Measurements from ENCODE around the gene ZNF383. TPM values are rescaled to one million over a fixed set of nuclear protein-coding genes. Genes with fewer than 3 reads are reported as not detected.
A peak's percentile ranks its signal among the peaks of the same experiment; 100 is the strongest.
"Not testable (repeated sequence)": the region's sequence is repeated elsewhere in the genome, so short reads cannot be mapped to it uniquely, and the experiment has no call there.

ZNF383 gene
- total and polyA plus RNA-seq, 10 of the 15 experiments (the other 5 are each of a cell fraction or from before 2014, with no cell fraction given) = 3.3 to 9.0 (median 5.1) TPM

DNA sequence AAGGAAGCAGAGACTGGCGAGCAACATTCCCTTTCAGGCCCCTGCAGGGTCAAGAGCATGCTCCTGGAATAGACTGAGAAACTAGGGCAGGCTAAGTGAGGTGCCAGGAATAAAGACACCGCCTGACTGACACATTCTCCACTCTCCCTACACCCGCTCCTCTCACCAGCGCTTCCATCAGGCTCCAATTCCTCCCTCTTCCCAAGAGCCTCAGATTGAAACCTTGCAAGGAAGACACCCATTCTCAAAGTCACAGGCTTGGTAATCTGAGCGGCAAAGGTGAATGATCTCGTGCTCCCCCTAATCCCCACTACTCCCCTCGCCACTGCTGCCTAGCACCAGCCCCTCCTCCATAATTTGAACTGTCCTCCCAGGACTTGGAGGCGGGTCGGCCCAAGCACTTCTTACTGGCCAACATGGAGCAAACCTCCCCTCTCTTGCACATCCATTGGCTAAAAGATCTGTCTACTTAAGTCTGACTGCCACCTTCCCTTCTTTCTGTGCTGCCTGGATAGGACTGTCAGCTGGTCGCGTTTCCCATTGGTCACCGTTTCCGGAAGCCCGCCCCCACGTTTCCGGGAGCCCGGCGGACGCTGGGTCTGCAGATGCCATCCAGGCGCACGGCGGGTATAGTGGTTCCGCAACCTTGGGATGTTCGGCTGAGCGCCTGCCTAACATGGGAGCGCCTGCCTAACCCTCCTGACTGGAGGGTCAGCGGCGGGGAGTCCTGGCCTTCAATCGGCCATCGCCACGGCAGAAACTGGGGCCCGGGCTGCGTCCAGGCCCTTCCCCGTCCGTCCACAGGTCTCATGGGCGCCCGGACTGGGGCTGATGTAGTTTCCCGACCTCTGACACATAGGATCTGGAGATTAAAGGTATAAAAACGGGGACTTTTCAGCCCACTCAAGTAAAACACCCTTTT lies 33.6 kb downstream of the ZNF383 start (continued):
- TF ChIP-seq, protein P1, sequence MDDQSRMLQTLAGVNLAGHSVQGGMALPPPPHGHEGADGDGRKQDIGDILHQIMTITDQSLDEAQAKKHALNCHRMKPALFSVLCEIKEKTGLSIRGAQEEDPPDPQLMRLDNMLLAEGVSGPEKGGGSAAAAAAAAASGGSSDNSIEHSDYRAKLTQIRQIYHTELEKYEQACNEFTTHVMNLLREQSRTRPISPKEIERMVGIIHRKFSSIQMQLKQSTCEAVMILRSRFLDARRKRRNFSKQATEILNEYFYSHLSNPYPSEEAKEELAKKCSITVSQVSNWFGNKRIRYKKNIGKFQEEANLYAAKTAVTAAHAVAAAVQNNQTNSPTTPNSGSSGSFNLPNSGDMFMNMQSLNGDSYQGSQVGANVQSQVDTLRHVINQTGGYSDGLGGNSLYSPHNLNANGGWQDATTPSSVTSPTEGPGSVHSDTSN (IDR thresholded peaks at IDR 0.05; ENCODE audit: insufficient replicate concordance, low read depth, low read length) = peak; percentile 86
- TF ChIP-seq SMAD1 (IDR thresholded peaks at IDR 0.05; ENCODE audit: low read depth, partially characterized antibody) = no peak
- TF ChIP-seq, protein P2, sequence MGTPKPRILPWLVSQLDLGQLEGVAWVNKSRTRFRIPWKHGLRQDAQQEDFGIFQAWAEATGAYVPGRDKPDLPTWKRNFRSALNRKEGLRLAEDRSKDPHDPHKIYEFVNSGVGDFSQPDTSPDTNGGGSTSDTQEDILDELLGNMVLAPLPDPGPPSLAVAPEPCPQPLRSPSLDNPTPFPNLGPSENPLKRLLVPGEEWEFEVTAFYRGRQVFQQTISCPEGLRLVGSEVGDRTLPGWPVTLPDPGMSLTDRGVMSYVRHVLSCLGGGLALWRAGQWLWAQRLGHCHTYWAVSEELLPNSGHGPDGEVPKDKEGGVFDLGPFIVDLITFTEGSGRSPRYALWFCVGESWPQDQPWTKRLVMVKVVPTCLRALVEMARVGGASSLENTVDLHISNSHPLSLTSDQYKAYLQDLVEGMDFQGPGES (IDR thresholded peaks at IDR 0.05) = peak; percentile 39; the same call in 1 of the 2 replicates
- TF ChIP-seq POLR2AphosphoS2 (IDR thresholded peaks at IDR 0.05; ENCODE audit: low read depth, low read length) = no peak
- peak; percentile 85; the same call in 1 of the 2 replicates for TF ChIP-seq CBX5 (IDR thresholded peaks at IDR 0.05; ENCODE audit: low read depth)
- peak; percentile 46 for TF ChIP-seq FOS (IDR thresholded peaks at IDR 0.05; ENCODE audit: borderline replicate concordance, extremely low read depth, insufficient read length)
- TF ChIP-seq BCL11A (IDR thresholded peaks at IDR 0.05; ENCODE audit: low read depth, low read length) = no peak
- peak; percentile 88 for TF ChIP-seq GABPA (IDR thresholded peaks at IDR 0.05; ENCODE audit: low read depth)
- TF ChIP-seq, protein P3, sequence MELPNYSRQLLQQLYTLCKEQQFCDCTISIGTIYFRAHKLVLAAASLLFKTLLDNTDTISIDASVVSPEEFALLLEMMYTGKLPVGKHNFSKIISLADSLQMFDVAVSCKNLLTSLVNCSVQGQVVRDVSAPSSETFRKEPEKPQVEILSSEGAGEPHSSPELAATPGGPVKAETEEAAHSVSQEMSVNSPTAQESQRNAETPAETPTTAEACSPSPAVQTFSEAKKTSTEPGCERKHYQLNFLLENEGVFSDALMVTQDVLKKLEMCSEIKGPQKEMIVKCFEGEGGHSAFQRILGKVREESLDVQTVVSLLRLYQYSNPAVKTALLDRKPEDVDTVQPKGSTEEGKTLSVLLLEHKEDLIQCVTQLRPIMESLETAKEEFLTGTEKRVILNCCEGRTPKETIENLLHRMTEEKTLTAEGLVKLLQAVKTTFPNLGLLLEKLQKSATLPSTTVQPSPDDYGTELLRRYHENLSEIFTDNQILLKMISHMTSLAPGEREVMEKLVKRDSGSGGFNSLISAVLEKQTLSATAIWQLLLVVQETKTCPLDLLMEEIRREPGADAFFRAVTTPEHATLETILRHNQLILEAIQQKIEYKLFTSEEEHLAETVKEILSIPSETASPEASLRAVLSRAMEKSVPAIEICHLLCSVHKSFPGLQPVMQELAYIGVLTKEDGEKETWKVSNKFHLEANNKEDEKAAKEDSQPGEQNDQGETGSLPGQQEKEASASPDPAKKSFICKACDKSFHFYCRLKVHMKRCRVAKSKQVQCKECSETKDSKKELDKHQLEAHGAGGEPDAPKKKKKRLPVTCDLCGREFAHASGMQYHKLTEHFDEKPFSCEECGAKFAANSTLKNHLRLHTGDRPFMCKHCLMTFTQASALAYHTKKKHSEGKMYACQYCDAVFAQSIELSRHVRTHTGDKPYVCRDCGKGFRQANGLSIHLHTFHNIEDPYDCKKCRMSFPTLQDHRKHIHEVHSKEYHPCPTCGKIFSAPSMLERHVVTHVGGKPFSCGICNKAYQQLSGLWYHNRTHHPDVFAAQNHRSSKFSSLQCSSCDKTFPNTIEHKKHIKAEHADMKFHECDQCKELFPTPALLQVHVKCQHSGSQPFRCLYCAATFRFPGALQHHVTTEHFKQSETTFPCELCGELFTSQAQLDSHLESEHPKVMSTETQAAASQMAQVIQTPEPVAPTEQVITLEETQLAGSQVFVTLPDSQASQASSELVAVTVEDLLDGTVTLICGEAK (IDR thresholded peaks at IDR 0.05; ENCODE audit: borderline replicate concordance) = peak; percentile 86

DNA sequence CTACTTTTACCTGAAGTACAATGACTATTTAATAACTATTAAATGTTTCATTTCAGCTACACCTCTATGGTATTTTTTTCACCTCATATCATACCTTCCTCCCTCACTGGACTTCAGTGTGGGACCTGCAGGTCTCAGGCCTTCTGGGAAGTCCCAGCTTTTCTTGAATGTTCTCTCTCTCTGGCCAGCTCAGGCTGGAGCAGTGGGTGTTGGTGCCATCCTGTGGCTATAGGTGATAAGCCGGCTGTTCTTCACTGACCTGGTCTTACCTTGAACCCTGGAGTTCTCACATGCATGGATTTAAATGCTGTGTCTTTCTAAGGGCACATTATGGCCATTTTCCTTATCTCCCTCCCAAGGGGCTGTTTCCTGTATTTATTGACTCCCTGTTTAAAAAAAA lies 45.0 kb downstream of the ZNF383 start:
- BruUV-seq (replicated peaks); H3K27ac ChIP-seq (ENCODE audit: control insufficient read depth, insufficient read depth); H3K36me3 ChIP-seq (ENCODE audit: control insufficient read depth in 2 of 2, insufficient read depth in 2 of 2, low read length in 1 of 2); POLR2A ChIA-PET; H3K27me3 ChIP-seq (replicated peaks in 1 of 2; ENCODE audit: control insufficient read depth in 2 of 2, insufficient read depth in 2 of 2, low read length in 1 of 2); H3K4me1 ChIP-seq (ENCODE audit: control insufficient read depth, insufficient read depth, low read length); FAIRE-seq; RAD21 ChIA-PET (ENCODE audit: unreplicated experiment); H3K9me3 ChIP-seq (replicated peaks; ENCODE audit: control insufficient read depth, insufficient read depth, low read length); H3K4me2 ChIP-seq (ENCODE audit: control insufficient read depth, insufficient read depth); CTCF ChIA-PET; H3K9ac ChIP-seq (ENCODE audit: control insufficient read depth, insufficient read depth, low read length); H3K4me3 ChIP-seq; H4K20me1 ChIP-seq (ENCODE audit: control insufficient read depth, insufficient read depth); H2AFZ ChIP-seq (ENCODE audit: control insufficient read depth, low read depth, low read length); ATAC-seq; H3K79me2 ChIP-seq (ENCODE audit: control insufficient read depth, insufficient read depth, low read length); SMC1A ChIA-PET (ENCODE audit: uncharacterized antibody, unreplicated experiment); in situ Hi-C loops (cut with MboI); intact Hi-C loops (cut with micrococcal nuclease; ENCODE audit: unreplicated experiment); DNase-seq (ENCODE audit: low read depth, low spot score): not testable (repeated sequence)
- 100% methylated on average over 1 of the region's 1 CpG for WGBS (ENCODE audit: insufficient coverage, insufficient replicate concordance, low lambda C conversion rate, missing lambda C conversion rate)
